A549 (cell line): ENCODE measurements around the gene MGAT5B. TPM values are rescaled to one million over a fixed set of nuclear protein-coding genes. Genes with fewer than 3 reads are reported as not detected.

ENCODE experiments used
- ATAC-seq, 2 experiments: fragments of 200-7000 bp in 1 of 2; fragments of >200 bp in 1 of 2; cut with Nextera tagmentation in 1 of 2; cut with Tn5 transposase in 1 of 2; 3 replicates each; pipeline versions ENCODE4 v1.8.0 to v1.9.1; 2018 to 2020; ENCODE audit warnings: mild to moderate bottlenecking in 1 of 2, moderate library complexity in 1 of 2
- CTCF ChIA-PET: fragments of 300-600 bp; sonication (Branson Sonifier 250); formaldehyde crosslinking; extraction: SDS; loops from one replicate; lab custom pipeline; 2021; ENCODE audit warnings: antibody characterized with exemption, inconsistent platforms; lab: Yijun Ruan, JAX
- POLR2A ChIA-PET: fragments of 350-600 bp; formaldehyde crosslinking; extraction: SDS; loops from one replicate; lab custom pipeline; 2021; ENCODE audit warnings: antibody characterized with exemption, inconsistent platforms; lab: Yijun Ruan, JAX
- DNase-seq, 2 experiments: peaks; one replicate each; pipeline versions ENCODE4 v3.0.0 to v3.0.0-alpha.2; 2011 to 2016; ENCODE audit warnings: low read depth in 1 of 2, low spot score in 1 of 2
- FAIRE-seq: peaks from 2 replicates; lab custom pipeline; 2011; peaks lifted over from hg19 to GRCh38; lab: Jason Lieb, UNC
- H3K27ac ChIP-seq, 2 experiments: fragments of >200 bp; sonication (Bioruptor Twin); formaldehyde crosslinking; 3 replicates each; pipeline ENCODE4 v1.5.1; 2016 to 2017
- H3K4me1 ChIP-seq: fragments of >200 bp; sonication (Bioruptor Twin); formaldehyde crosslinking; 3 replicates; pipeline ENCODE4 v1.6.1; 2016
- H3K4me2 ChIP-seq: fragments of >200 bp; sonication (Bioruptor Twin); formaldehyde crosslinking; 3 replicates; pipeline ENCODE4 v1.6.1; 2016
- H3K4me3 ChIP-seq: fragments of >200 bp; sonication (Bioruptor Twin); formaldehyde crosslinking; 3 replicates; pipeline ENCODE4 v1.5.1; 2016
- H3K9me3 ChIP-seq: fragments of >200 bp; sonication (Bioruptor Twin); formaldehyde crosslinking; 3 replicates; pipeline ENCODE4 v1.6.1; 2016
- EHMT2 ChIP-seq: fragments of 200-600 bp; sonication (generic); IDR thresholded peaks from 2 replicates; pipeline ENCODE4 v1.6.1; 2016; ENCODE audit warnings: antibody characterized with exemption, low read depth, mild to moderate bottlenecking, moderate library complexity
- EP300 ChIP-seq, 2 experiments: fragments of >200 bp; sonication (Bioruptor Twin); formaldehyde crosslinking; IDR thresholded peaks; 2 replicates in 1 of 2; 3 replicates in 1 of 2; pipeline ENCODE4 v1.6.1; 2016 to 2017
- FOXS1 ChIP-seq: fragments of 250-450 bp; sonication (Bioruptor Pico); IDR thresholded peaks from 2 replicates; pipeline ENCODE4 v1.5.0; 2020; ENCODE audit warnings: mild to moderate bottlenecking, moderate library complexity
- GATA3 ChIP-seq: IDR thresholded peaks from 2 replicates; pipeline ENCODE4 v1.6.1; 2012; ENCODE audit warnings: borderline replicate concordance
- HDAC2 ChIP-seq: fragments of 200-600 bp; sonication (generic); IDR thresholded peaks from 2 replicates; pipeline ENCODE4 v1.6.1; 2016
- HOXB13 ChIP-seq: fragments of 250-450 bp; sonication (Bioruptor Pico); IDR thresholded peaks from 2 replicates; pipeline ENCODE4 v1.5.0; 2020; ENCODE audit warnings: low read depth, mild to moderate bottlenecking, moderate library complexity
- JUN ChIP-seq, 2 experiments: fragments of >200 bp; sonication (Bioruptor Twin); formaldehyde crosslinking; IDR thresholded peaks; 2 replicates in 1 of 2; 3 replicates in 1 of 2; pipeline ENCODE4 v1.6.1; 2016 to 2017
- KDM5A ChIP-seq: fragments of 200-600 bp; sonication (generic); IDR thresholded peaks from 2 replicates; pipeline ENCODE4 v1.6.1; 2016; ENCODE audit warnings: antibody characterized with exemption, mild to moderate bottlenecking
- MYC ChIP-seq: IDR thresholded peaks from 2 replicates; pipeline ENCODE4 v1.6.1; 2012; ENCODE audit warnings: mild to moderate bottlenecking, inconsistent platforms, low read length, improper control_type of control experiment, borderline replicate concordance
- PHF8 ChIP-seq: fragments of 200-600 bp; sonication (generic); IDR thresholded peaks from 2 replicates; pipeline ENCODE4 v1.6.1; 2016; ENCODE audit warnings: low read depth, mild to moderate bottlenecking, antibody characterized with exemption, moderate library complexity, borderline replicate concordance
- POLR2A ChIP-seq: IDR thresholded peaks from 2 replicates; pipeline ENCODE4 v1.6.1; 2012; ENCODE audit warnings: mild to moderate bottlenecking, low read length
- POLR2AphosphoS2 ChIP-seq: conservative IDR thresholded peaks from 2 replicates; pipeline ENCODE4 v1.6.1; 2012; ENCODE audit warnings: low read length, improper control_type of control experiment, inconsistent platforms
- RCOR1 ChIP-seq: fragments of 150-350 bp; IDR thresholded peaks from 2 replicates; pipeline ENCODE4 v1.6.1; 2014; ENCODE audit warnings: antibody characterized with exemption, low read length, low read depth
- RFX5 ChIP-seq: fragments of 450-650 bp; IDR thresholded peaks from 2 replicates; pipeline ENCODE4 v1.7.1; 2014; ENCODE audit warnings: antibody characterized with exemption, mild to moderate bottlenecking, moderate library complexity
- SMC3 ChIP-seq: fragments of >200 bp; sonication (Bioruptor Twin); formaldehyde crosslinking; IDR thresholded peaks from 3 replicates; pipeline ENCODE4 v1.6.1; 2018; ENCODE audit warnings: inconsistent platforms
- TP53 ChIP-seq: fragments of 250-450 bp; sonication (Bioruptor Pico); IDR thresholded peaks from 2 replicates; pipeline ENCODE4 v1.5.0; 2021; ENCODE audit warnings: mild to moderate bottlenecking, moderate library complexity
- WGBS: methylation state at CpG from one replicate; pipeline ENCODE4 v1.1.6; 2017; ENCODE audit errors: missing lambda C conversion rate; 5-methylcytosine and 5-hydroxymethylcytosine counted together
- polyA plus RNA-seq, 4 experiments: library from polyadenylated mRNA; depleted of rRNA in 3 of 4; stranded (reverse); fragments of >200 nt; fragmentation: RNase III in 1 of 4; extraction: RNeasy Plus Mini Kit Qiagen cat#74134 plus additional on column Dnase treatment in 1 of 4; gene quantifications; 2 replicates in 3 of 4; 3 replicates in 1 of 4; pipeline ENCODE4 v1.2.3, GENCODE V29; 2011 to 2017
- TF ChIP-seq, protein P1 (sequence below): fragments of 250-450 bp; sonication (Bioruptor Pico); IDR thresholded peaks from 2 replicates; pipeline ENCODE4 v1.5.0; 2021; ENCODE audit warnings: mild to moderate bottlenecking, moderate library complexity, borderline replicate concordance
- TF ChIP-seq, protein P2 (sequence below): fragments of 450-650 bp; IDR thresholded peaks from 2 replicates; pipeline ENCODE4 v1.6.1; 2014; ENCODE audit warnings: antibody characterized with exemption
- TF ChIP-seq, protein P3 (sequence below): fragments of 250-450 bp; sonication (Bioruptor Pico); IDR thresholded peaks from 2 replicates; pipeline ENCODE4 v1.5.0; 2020; ENCODE audit warnings: low read depth, mild to moderate bottlenecking, moderate library complexity

MGAT5B gene
- polyA plus RNA-seq, 2 of the 4 experiments (the other 2 are of a cell fraction) = 7.6 to 22.8 TPM

DNA sequence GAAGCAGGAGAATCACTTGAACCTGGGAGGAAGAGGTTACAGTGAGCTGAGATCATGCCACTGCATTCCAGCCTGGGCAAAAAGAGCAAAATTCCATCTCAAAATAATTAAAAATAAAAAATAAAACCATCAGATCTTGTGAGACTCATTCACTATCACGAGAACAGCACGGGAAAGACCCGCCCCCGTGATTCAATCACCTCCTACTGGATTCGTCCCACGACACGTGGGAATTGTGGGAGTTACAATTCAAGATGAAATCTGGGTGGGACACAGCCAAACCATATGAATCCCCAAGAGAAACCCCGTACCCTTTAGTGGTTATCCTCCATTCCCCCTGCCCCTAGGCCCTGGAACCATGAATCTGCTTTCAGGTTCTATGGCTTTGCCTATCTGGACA, 15.4 kb upstream of the MGAT5B start:
- Histone ChIP-seq H3K4me1 (peaks cover 9% of the 10 kb centered on the region; the same call in 1 of the 3 replicates), H3K4me3 (no peak overlapping the region), H3K4me2 (no peak overlapping the region), H3K27ac (no peak overlapping the region), H3K9me3 (peaks cover 3% of the 10 kb centered on the region; the same call in 1 of the 3 replicates)
- DNase-seq (no peak), ATAC-seq (no peak), FAIRE-seq (no peak)
- ChIA-PET CTCF (interaction anchor here (1.2 to 8.4 kb wide), 2 partner anchors 16 to 203 kb away, joined by 4 to 71 read pairs; partner anchors contain the start of gene MGAT5B), POLR2A (no interaction called here)
- TF ChIP-seq MYC = no peak
- TF ChIP-seq SMC3 = no peak
- no peak for TF ChIP-seq POLR2A
- TF ChIP-seq TP53 (CRISPR knock-in tag) = no peak
- TF ChIP-seq HDAC2 = no peak
- no peak for TF ChIP-seq RFX5
- TF ChIP-seq, protein P1, sequence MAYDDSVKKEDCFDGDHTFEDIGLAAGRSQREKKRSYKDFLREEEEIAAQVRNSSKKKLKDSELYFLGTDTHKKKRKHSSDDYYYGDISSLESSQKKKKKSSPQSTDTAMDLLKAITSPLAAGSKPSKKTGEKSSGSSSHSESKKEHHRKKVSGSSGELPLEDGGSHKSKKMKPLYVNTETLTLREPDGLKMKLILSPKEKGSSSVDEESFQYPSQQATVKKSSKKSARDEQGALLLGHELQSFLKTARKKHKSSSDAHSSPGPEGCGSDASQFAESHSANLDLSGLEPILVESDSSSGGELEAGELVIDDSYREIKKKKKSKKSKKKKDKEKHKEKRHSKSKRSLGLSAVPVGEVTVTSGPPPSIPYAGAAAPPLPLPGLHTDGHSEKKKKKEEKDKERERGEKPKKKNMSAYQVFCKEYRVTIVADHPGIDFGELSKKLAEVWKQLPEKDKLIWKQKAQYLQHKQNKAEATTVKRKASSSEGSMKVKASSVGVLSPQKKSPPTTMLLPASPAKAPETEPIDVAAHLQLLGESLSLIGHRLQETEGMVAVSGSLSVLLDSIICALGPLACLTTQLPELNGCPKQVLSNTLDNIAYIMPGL (CRISPR knock-in tag) = no peak
- 62% methylated on average over 8 of the region's 8 CpGs for WGBS

DNA sequence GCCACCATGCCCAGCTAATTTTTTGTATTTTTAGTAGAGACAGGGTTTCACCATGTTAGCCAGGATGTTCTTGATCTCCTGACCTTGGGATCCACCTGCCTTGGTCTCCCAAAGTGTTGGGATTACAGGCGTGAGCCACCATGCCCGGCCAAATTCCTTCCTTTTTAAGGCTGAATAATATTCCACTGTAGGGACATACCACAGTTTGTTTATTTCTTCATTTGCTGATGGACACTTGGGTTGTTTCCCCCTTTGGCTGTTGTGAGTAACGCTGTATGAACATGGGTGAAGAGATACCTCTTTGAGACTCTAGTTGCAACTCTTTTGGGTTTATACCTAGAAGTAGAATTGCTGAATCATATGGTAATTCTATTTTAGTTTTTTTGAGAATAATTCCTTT, 13.1 kb upstream of the MGAT5B start:
- ChIA-PET CTCF (interaction anchor here (0.9 to 8.4 kb wide), 5 partner anchors 14 to 234 kb away, joined by 3 to 71 read pairs (median 5); partner anchors contain the start of gene MGAT5B), POLR2A (no interaction called here)
- WGBS = 52% methylated on average over 3 of the region's 3 CpGs

DNA sequence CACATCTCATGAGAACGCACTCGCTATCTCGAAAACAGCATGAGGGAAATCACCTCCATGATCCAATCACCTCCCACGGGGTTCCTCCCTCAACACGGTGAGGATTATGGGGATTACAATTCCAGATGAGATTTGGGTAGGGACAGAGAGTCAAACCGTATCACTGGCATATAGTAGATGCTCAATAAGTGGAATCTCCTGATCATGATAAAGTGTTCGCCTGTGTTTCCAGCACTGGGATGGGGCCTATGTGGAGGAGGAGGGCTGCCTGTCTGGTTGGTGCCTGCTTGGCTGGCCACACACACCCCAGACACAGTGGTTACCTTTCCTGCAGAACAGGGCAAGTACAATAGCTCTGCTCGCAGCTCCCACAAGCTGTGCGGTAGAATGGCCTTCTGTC, 6.1 kb upstream of the MGAT5B start:
- WGBS = 72% methylated on average over 9 of the region's 9 CpGs
- FAIRE-seq (no peak), DNase-seq (no peak), ATAC-seq (no peak)
- Histone ChIP-seq H3K27ac (no peak overlapping the region), H3K4me2 (no peak overlapping the region), H3K9me3 (no peaks in the 10 kb centered on the region), H3K4me1 (peaks cover 5% of the 10 kb centered on the region), H3K4me3 (no peak overlapping the region)
- TF ChIP-seq EP300 (IDR thresholded peaks at IDR 0.05) (no peak), JUN (IDR thresholded peaks at IDR 0.05) (no peak), EHMT2 (no peak), PHF8 (no peak)
- ChIA-PET CTCF (interaction anchor here (1.8 kb wide), 2 partner anchors 194 to 205 kb away, joined by 9 to 12 read pairs; no protein-coding TSS in a partner anchor), POLR2A (no interaction called here)

More for the DNA sequence above, 13.1 kb upstream of the MGAT5B start:
- FAIRE-seq (no peak), ATAC-seq (no peak), DNase-seq (no peak)
- Histone ChIP-seq H3K4me1 (peaks cover 9% of the 10 kb centered on the region; the same call in 1 of the 3 replicates), H3K4me3 (no peak overlapping the region), H3K27ac (no peak overlapping the region), H3K4me2 (no peak overlapping the region), H3K9me3 (peaks cover 3% of the 10 kb centered on the region; the same call in 1 of the 3 replicates)
- TF ChIP-seq FOXS1 (CRISPR knock-in tag) (no peak), POLR2AphosphoS2 (no peak), KDM5A (no peak), GATA3 (no peak), HOXB13 (no peak), RCOR1 (no peak)
- TF ChIP-seq, protein P2, sequence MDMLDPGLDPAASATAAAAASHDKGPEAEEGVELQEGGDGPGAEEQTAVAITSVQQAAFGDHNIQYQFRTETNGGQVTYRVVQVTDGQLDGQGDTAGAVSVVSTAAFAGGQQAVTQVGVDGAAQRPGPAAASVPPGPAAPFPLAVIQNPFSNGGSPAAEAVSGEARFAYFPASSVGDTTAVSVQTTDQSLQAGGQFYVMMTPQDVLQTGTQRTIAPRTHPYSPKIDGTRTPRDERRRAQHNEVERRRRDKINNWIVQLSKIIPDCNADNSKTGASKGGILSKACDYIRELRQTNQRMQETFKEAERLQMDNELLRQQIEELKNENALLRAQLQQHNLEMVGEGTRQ = no peak
- TF ChIP-seq, protein P3, sequence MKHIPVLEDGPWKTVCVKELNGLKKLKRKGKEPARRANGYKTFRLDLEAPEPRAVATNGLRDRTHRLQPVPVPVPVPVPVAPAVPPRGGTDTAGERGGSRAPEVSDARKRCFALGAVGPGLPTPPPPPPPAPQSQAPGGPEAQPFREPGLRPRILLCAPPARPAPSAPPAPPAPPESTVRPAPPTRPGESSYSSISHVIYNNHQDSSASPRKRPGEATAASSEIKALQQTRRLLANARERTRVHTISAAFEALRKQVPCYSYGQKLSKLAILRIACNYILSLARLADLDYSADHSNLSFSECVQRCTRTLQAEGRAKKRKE (CRISPR knock-in tag) = no peak
